ENCODE results near the gene SREBF2. TPM values are rescaled to one million over a fixed set of nuclear protein-coding genes. Genes with fewer than 3 reads are reported as not detected.

The SREBF2 gene
- total and polyA plus RNA-seq, 10 of the 15 experiments (the other 5 are each of a cell fraction or from before 2014, with no cell fraction given), result 2.4 to 177 (median 78.8) TPM

DNA sequence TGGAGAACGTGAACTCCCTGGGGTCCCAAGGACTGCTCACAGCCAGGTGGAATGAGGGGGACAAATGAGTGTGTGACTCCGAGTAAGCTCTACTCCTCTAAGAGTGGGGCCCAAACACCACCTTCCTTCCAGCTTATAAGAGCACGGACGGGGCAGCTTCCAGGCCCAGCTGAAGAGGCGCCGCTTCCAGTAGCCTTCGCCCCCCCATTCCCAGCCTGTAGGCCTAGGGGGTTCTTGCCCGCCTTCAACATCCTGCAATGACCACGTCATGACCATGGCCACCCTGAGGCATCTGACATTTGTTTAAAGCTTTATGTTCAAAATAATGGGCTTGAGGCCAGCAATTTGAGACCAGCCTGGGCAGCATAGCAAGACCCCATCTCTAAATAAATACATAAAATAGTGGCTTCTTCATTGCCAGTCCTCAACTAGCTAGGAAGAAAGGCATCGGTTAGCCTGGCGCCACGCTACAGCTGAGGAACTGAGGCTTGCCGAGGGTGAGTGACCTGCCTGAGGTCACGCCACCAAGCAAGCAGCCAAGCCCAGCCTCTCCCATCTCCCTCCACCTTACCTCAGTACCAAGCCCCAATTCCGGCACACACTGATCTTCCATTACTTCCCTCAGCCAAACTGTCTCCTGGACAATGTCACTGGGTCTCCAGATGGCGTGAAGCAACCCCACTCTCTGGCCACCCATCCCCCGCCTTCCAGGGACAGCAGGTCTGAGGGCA is 101.5 kb downstream of the SREBF2 start (continued):
- TF ChIP-seq, protein P1, sequence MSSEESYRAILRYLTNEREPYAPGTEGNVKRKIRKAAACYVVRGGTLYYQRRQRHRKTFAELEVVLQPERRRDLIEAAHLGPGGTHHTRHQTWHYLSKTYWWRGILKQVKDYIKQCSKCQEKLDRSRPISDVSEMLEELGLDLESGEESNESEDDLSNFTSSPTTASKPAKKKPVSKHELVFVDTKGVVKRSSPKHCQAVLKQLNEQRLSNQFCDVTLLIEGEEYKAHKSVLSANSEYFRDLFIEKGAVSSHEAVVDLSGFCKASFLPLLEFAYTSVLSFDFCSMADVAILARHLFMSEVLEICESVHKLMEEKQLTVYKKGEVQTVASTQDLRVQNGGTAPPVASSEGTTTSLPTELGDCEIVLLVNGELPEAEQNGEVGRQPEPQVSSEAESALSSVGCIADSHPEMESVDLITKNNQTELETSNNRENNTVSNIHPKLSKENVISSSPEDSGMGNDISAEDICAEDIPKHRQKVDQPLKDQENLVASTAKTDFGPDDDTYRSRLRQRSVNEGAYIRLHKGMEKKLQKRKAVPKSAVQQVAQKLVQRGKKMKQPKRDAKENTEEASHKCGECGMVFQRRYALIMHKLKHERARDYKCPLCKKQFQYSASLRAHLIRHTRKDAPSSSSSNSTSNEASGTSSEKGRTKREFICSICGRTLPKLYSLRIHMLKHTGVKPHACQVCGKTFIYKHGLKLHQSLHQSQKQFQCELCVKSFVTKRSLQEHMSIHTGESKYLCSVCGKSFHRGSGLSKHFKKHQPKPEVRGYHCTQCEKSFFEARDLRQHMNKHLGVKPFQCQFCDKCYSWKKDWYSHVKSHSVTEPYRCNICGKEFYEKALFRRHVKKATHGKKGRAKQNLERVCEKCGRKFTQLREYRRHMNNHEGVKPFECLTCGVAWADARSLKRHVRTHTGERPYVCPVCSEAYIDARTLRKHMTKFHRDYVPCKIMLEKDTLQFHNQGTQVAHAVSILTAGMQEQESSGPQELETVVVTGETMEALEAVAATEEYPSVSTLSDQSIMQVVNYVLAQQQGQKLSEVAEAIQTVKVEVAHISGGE (CRISPR knock-in tag; IDR thresholded peaks at IDR 0.05), result no peak
- TF ChIP-seq SPI1 (IDR thresholded peaks at IDR 0.05; ENCODE audit: borderline replicate concordance, insufficient read depth, low read depth, low read length) (no peak), WRNIP1 (IDR thresholded peaks at IDR 0.05; ENCODE audit: borderline replicate concordance, low read depth, low read length) (no peak)

DNA sequence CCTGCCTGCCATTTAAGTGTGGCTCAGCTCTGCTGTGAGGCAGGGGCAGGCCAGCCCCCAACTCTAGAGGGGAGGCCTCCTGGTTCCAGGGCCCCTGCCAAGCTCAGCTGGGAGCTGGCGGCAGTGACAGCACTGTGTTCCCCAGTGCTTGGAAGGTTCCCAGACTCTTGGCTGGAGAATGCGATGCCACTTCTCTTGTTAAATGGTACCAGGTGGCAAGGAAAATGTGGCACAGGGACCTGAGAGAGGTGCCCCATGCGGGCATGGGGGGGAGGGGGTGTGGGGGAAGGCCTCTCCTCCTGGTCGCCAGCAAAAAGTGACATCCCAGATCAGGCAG is 102.1 kb downstream of the SREBF2 start:
- H3K9ac ChIP-seq (ENCODE audit: control insufficient read depth, insufficient read depth, low read length), result no peak overlapping the region
- ChIA-PET SMC1A (ENCODE audit: uncharacterized antibody, unreplicated experiment) (interaction anchor here (1.5 to 11.9 kb wide), 3 partner anchors 12 to 72 kb away, joined by 4 to 321 read pairs (median 41); partner anchors contain the start of genes CENPM and TNFRSF13C), RAD21 (ENCODE audit: unreplicated experiment) (interaction anchor here (6.8 to 8.6 kb wide), 3 partner anchors 11 to 104 kb away, joined by 84 to 408 read pairs (median 115); partner anchors contain the start of genes CENPM, SMIM45, SREBF2 and TNFRSF13C), POLR2A (interaction anchor here (0.8 to 12.6 kb wide), 6 partner anchors 9 to 136 kb away, joined by 3 to 599 read pairs (median 36); partner anchors contain the start of genes CENPM, SHISA8, SMIM45 and SREBF2), CTCF (interaction anchor here (8.3 kb wide), 1 partner anchor 11 kb away, joined by 234 read pairs; the partner anchor contains the start of gene TNFRSF13C)
- FAIRE-seq (no peak), ATAC-seq (no peak), DNase-seq (ENCODE audit: low read depth, low spot score) (no peak)
- WGBS (ENCODE audit: insufficient coverage, insufficient replicate concordance, low lambda C conversion rate, missing lambda C conversion rate), result 95% methylated on average over 4 of the region's 4 CpGs
- H3K9me3 ChIP-seq (replicated peaks; ENCODE audit: control insufficient read depth, insufficient read depth, low read length), result no peaks in the 10 kb centered on the region
- H3K4me1 ChIP-seq (ENCODE audit: control insufficient read depth, insufficient read depth, low read length), result peaks cover 80% of the 10 kb centered on the region
- H4K20me1 ChIP-seq (ENCODE audit: control insufficient read depth, insufficient read depth), result no peaks in the 10 kb centered on the region
- in situ Hi-C loops (cut with MboI) (no loop called here), intact Hi-C loops (cut with micrococcal nuclease; ENCODE audit: unreplicated experiment) (no loop called here)
- no peaks in the 10 kb centered on the region for H3K27me3 ChIP-seq (replicated peaks in 1 of 2; ENCODE audit: control insufficient read depth in 2 of 2, insufficient read depth in 2 of 2, low read length in 1 of 2)
- H3K4me3 ChIP-seq, result no peak overlapping the region
- peak overlapping the region; percentile 94; the same call in 1 of the 2 replicates for H3K27ac ChIP-seq (ENCODE audit: control insufficient read depth, insufficient read depth)
- H3K36me3 ChIP-seq (ENCODE audit: control insufficient read depth in 2 of 2, insufficient read depth in 2 of 2, low read length in 1 of 2), result peaks cover 5 to 15% of the 10 kb centered on the region in 2 experiments; a peak in 3 of 4 replicates
- BruUV-seq (replicated peaks), result no TSS peak
- no peak overlapping the region for H2AFZ ChIP-seq (ENCODE audit: control insufficient read depth, low read depth, low read length)
- no peak overlapping the region for H3K4me2 ChIP-seq (ENCODE audit: control insufficient read depth, insufficient read depth)
- H3K79me2 ChIP-seq (ENCODE audit: control insufficient read depth, insufficient read depth, low read length), result peaks cover 20% of the 10 kb centered on the region
- TF ChIP-seq, protein P2, sequence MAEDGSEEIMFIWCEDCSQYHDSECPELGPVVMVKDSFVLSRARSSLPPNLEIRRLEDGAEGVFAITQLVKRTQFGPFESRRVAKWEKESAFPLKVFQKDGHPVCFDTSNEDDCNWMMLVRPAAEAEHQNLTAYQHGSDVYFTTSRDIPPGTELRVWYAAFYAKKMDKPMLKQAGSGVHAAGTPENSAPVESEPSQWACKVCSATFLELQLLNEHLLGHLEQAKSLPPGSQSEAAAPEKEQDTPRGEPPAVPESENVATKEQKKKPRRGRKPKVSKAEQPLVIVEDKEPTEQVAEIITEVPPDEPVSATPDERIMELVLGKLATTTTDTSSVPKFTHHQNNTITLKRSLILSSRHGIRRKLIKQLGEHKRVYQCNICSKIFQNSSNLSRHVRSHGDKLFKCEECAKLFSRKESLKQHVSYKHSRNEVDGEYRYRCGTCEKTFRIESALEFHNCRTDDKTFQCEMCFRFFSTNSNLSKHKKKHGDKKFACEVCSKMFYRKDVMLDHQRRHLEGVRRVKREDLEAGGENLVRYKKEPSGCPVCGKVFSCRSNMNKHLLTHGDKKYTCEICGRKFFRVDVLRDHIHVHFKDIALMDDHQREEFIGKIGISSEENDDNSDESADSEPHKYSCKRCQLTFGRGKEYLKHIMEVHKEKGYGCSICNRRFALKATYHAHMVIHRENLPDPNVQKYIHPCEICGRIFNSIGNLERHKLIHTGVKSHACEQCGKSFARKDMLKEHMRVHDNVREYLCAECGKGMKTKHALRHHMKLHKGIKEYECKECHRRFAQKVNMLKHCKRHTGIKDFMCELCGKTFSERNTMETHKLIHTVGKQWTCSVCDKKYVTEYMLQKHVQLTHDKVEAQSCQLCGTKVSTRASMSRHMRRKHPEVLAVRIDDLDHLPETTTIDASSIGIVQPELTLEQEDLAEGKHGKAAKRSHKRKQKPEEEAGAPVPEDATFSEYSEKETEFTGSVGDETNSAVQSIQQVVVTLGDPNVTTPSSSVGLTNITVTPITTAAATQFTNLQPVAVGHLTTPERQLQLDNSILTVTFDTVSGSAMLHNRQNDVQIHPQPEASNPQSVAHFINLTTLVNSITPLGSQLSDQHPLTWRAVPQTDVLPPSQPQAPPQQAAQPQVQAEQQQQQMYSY (CRISPR knock-in tag; IDR thresholded peaks at IDR 0.05), result no peak
- TF ChIP-seq POLR2AphosphoS2 (IDR thresholded peaks at IDR 0.05; ENCODE audit: low read depth, low read length), result peak; percentile 21; the same call in 1 of the 2 replicates
